DND-41 (cell line): ENCODE measurements around the gene PANK1.
A peak's percentile ranks its signal among the peaks of the same experiment; 100 is the strongest.

ENCODE experiments used
- ATAC-seq: fragments of 200-7000 bp; cut with Tn5 transposase; 3 replicates; pipeline ENCODE4 v1.9.1; 2021; ENCODE audit warnings: low read depth; ENCODE audit not compliant: insufficient read depth
- DNase-seq: peaks from one replicate; pipeline ENCODE4 v3.0.0-alpha.2; 2020
- H2AFZ ChIP-seq: 2 replicates; pipeline ENCODE4 v1.6.0; 2012; ENCODE audit warnings: low read depth, low read length
- H3K27ac ChIP-seq: 2 replicates; pipeline ENCODE4 v1.5.1; 2012; ENCODE audit warnings: low read length, inconsistent platforms
- H3K27me3 ChIP-seq: fragments of 200-600 bp; sonication (generic); 2 replicates; pipeline ENCODE4 v1.6.0; 2012; ENCODE audit warnings: low read length, mild to moderate bottlenecking, inconsistent platforms; ENCODE audit not compliant: insufficient read depth, poor library complexity
- H3K36me3 ChIP-seq: 2 replicates; pipeline ENCODE4 v1.5.1; 2012; ENCODE audit warnings: low read length, inconsistent platforms; ENCODE audit not compliant: insufficient read depth
- H3K4me1 ChIP-seq: 2 replicates; pipeline ENCODE4 v1.5.1; 2012; ENCODE audit warnings: mild to moderate bottlenecking, low read length; ENCODE audit not compliant: insufficient read depth
- H3K4me2 ChIP-seq: 2 replicates; pipeline ENCODE4 v1.6.0; 2012; ENCODE audit warnings: mild to moderate bottlenecking, moderate library complexity, low read length, inconsistent platforms; ENCODE audit not compliant: insufficient read depth
- H3K4me3 ChIP-seq, 2 experiments: fragments of 200-600 bp in 1 of 2; shearing (Covaris generic) in 1 of 2; 2 replicates each; pipeline ENCODE4 v1.5.1; 2012 to 2016; ENCODE audit warnings: inconsistent platforms in 2 of 2, low read length in 2 of 2, mild to moderate bottlenecking in 2 of 2, low read depth in 1 of 2, moderate library complexity in 1 of 2
- H3K79me2 ChIP-seq: 2 replicates; pipeline ENCODE4 v1.6.0; 2012; ENCODE audit warnings: low read length, inconsistent platforms; ENCODE audit not compliant: insufficient read depth
- H3K9ac ChIP-seq: 2 replicates; pipeline ENCODE4 v1.6.0; 2012; ENCODE audit warnings: low read depth, mild to moderate bottlenecking, inconsistent platforms, low read length, moderate library complexity
- H3K9me3 ChIP-seq: 2 replicates; pipeline ENCODE4 v1.5.1; 2012; ENCODE audit warnings: low read length, moderate library complexity, mild to moderate bottlenecking, inconsistent platforms; ENCODE audit not compliant: insufficient read depth, severe bottlenecking
- H4K20me1 ChIP-seq: 2 replicates; pipeline ENCODE4 v1.6.0; 2012; ENCODE audit warnings: low read length; ENCODE audit not compliant: insufficient read depth
- EZH2 ChIP-seq: IDR thresholded peaks from 3 replicates; pipeline ENCODE4 v1.6.1; 2012; ENCODE audit warnings: borderline replicate concordance, low read depth, mild to moderate bottlenecking, moderate library complexity, low read length, inconsistent platforms; ENCODE audit not compliant: severe bottlenecking
- TF ChIP-seq, protein P1 (sequence below): IDR thresholded peaks from 2 replicates; pipeline ENCODE4 v1.5.1; 2012; ENCODE audit warnings: borderline replicate concordance, low read length, moderate library complexity, mild to moderate bottlenecking; ENCODE audit not compliant: poor library complexity, severe bottlenecking; ENCODE audit errors: extremely low read depth

PANK1 gene

DNA sequence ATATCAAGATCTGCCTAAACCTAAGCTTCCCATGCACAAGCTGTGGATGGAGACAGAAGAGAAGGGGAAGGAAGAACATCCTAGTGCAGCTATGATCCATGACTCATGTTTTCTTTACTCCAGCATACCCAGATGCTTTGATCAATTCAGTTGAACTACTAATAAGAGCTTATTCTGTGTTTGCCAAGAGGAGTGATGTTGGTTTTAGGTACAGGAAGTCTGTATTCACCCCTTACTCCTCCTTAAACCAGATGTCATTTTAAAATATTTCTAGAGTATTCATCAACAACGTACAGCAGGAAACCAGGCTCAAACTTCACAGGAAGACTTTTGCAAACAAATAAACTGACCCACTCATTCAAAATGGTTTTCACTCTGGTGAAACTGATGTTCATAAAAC, 29.2 kb downstream of the PANK1 start:
- H3K4me3 ChIP-seq = no peak overlapping the region
- H3K27me3 ChIP-seq = no peaks in the 10 kb centered on the region
- peaks cover 21% of the 10 kb centered on the region for H3K4me1 ChIP-seq
- no peak overlapping the region for H2AFZ ChIP-seq
- no peak overlapping the region for H3K9ac ChIP-seq
- no peak overlapping the region for H3K27ac ChIP-seq
- ATAC-seq (peak; percentile 73), DNase-seq (no peak)
- H3K9me3 ChIP-seq = peaks cover 3% of the 10 kb centered on the region
- peaks cover 10% of the 10 kb centered on the region for H3K79me2 ChIP-seq
- no peak overlapping the region for H3K4me2 ChIP-seq
- peaks cover 12% of the 10 kb centered on the region for H3K36me3 ChIP-seq
- H4K20me1 ChIP-seq = no peaks in the 10 kb centered on the region; the same call in 1 of the 2 replicates
- TF ChIP-seq, protein P1, sequence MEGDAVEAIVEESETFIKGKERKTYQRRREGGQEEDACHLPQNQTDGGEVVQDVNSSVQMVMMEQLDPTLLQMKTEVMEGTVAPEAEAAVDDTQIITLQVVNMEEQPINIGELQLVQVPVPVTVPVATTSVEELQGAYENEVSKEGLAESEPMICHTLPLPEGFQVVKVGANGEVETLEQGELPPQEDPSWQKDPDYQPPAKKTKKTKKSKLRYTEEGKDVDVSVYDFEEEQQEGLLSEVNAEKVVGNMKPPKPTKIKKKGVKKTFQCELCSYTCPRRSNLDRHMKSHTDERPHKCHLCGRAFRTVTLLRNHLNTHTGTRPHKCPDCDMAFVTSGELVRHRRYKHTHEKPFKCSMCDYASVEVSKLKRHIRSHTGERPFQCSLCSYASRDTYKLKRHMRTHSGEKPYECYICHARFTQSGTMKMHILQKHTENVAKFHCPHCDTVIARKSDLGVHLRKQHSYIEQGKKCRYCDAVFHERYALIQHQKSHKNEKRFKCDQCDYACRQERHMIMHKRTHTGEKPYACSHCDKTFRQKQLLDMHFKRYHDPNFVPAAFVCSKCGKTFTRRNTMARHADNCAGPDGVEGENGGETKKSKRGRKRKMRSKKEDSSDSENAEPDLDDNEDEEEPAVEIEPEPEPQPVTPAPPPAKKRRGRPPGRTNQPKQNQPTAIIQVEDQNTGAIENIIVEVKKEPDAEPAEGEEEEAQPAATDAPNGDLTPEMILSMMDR = no peak
- TF ChIP-seq EZH2 = no peak

DNA sequence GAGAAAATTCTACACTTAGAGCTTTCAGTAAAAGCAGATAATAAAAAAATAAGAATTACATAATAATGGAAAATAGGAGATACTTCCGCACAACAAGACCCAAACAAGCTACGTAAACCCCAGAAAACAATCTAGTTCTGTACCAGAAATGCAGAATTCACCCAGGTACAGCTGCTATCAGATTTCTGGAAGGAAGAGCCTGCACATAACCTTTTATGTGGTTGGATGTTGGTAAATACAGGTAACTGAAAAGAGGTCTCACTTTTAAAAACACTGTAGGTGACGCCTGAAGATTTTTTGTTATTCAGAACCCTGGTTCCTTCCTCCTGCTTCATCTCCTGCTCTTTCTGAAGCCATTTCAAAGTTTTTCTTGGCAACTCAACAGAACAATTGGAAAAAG, 29.9 kb downstream of the PANK1 start:
- H3K36me3 ChIP-seq = peaks cover 19% of the 10 kb centered on the region
- H2AFZ ChIP-seq = no peak overlapping the region
- H3K79me2 ChIP-seq = peaks cover 10% of the 10 kb centered on the region
- no peaks in the 10 kb centered on the region for H3K27me3 ChIP-seq
- no peaks in the 10 kb centered on the region for H3K9me3 ChIP-seq
- ATAC-seq (no peak), DNase-seq (no peak)
- H3K4me2 ChIP-seq = no peak overlapping the region
- no peak overlapping the region for H3K4me3 ChIP-seq
- no peak overlapping the region for H3K27ac ChIP-seq
- TF ChIP-seq, protein P1 = no peak
- TF ChIP-seq EZH2 = no peak
- peaks cover 21% of the 10 kb centered on the region for H3K4me1 ChIP-seq
- H4K20me1 ChIP-seq = no peaks in the 10 kb centered on the region; the same call in 1 of the 2 replicates
- H3K9ac ChIP-seq = no peak overlapping the region

DNA sequence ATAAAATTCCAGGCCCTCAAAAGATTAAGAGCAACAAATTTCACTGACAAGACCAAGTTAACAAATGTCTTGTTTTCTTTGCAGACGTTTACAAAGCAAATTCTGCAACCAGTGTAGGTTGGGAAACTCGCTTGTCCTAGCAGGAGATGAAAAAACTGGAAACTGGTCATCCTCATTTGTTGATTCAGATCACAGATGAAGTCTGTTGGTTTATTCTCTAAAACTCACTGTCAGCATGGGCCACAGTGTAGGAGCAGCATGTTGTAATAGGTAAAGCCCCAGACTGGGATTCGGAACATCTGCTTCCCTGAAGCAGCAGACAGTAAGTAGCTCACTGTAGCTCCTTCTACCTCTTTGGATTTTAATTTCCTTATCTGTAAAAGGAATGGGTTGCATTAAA, 31.5 kb downstream of the PANK1 start:
- ATAC-seq (no peak), DNase-seq (no peak)
- no peak overlapping the region for H3K9ac ChIP-seq
- peaks cover 10% of the 10 kb centered on the region for H3K79me2 ChIP-seq
- peaks cover 21% of the 10 kb centered on the region for H3K4me1 ChIP-seq
- no peak overlapping the region for H2AFZ ChIP-seq
- H3K4me3 ChIP-seq = no peak overlapping the region
- H3K4me2 ChIP-seq = no peak overlapping the region
- no peak overlapping the region for H3K27ac ChIP-seq
- H3K9me3 ChIP-seq = no peaks in the 10 kb centered on the region
- peaks cover 34% of the 10 kb centered on the region for H3K36me3 ChIP-seq
- TF ChIP-seq, protein P1 = no peak
- no peak for TF ChIP-seq EZH2
- no peaks in the 10 kb centered on the region; the same call in 1 of the 2 replicates for H4K20me1 ChIP-seq
- H3K27me3 ChIP-seq = no peaks in the 10 kb centered on the region

DNA sequence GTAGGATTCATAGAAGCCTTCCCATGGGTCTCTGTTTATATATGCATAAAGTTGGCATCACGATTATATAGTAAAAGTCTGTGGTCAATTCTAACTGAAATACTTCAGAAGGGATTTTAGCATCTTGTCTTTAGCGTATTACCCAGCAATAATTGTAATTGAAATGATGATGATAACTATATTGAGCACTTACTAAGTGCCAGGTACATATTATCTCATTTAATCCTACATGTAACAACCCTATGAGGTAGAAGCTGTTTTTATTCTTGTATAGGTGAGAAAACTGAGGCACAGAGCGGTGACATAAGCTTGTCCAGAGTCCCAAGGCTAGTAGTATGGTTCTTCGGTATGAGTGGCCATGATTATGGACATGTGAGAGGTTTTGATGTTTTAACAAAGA, 33.8 kb downstream of the PANK1 start:
- H3K4me1 ChIP-seq = peaks cover 13% of the 10 kb centered on the region
- H2AFZ ChIP-seq = no peak overlapping the region
- TF ChIP-seq, protein P1 = no peak
- TF ChIP-seq EZH2 = no peak
- no peak overlapping the region for H3K4me2 ChIP-seq
- H3K4me3 ChIP-seq = no peak overlapping the region
- no peaks in the 10 kb centered on the region for H3K27me3 ChIP-seq
- H3K9ac ChIP-seq = no peak overlapping the region
- H3K36me3 ChIP-seq = peaks cover 52% of the 10 kb centered on the region
- DNase-seq (no peak), ATAC-seq (no peak)
- no peaks in the 10 kb centered on the region for H3K9me3 ChIP-seq
- H4K20me1 ChIP-seq = no peaks in the 10 kb centered on the region; the same call in 1 of the 2 replicates
- H3K27ac ChIP-seq = no peak overlapping the region
- peaks cover 5% of the 10 kb centered on the region for H3K79me2 ChIP-seq
